Stomach (tissue), 9 donors: ENCODE data around the gene RHBG. TPM values are rescaled to one million over a fixed set of nuclear protein-coding genes. Genes with fewer than 3 reads are reported as not detected.
A peak's percentile ranks its signal among the peaks of the same experiment; 100 is the strongest.

Source experiments
- DNase-seq, 2 donors: peaks; one replicate each; pipeline versions ENCODE4 v3.0.0 to v3.0.0-alpha.2; 2013 to 2019
- H3K27ac ChIP-seq, 5 donors: fragments of 200-600 bp in 4 of 5; sonication (generic) in 4 of 5; one replicate each; pipeline ENCODE4 v1.5.1; 2013 to 2019; ENCODE audit warnings: mild to moderate bottlenecking in 1 of 5, moderate library complexity in 1 of 5
- H3K27me3 ChIP-seq, 3 donors: fragments of 200-600 bp; sonication (generic); one replicate each; pipeline ENCODE4 v1.5.1; 2017 to 2019; ENCODE audit warnings: mixed run types in 1 of 3
- H3K36me3 ChIP-seq, 4 donors: fragments of 200-600 bp; sonication (generic); 1 replicate in 3 of 4; 2 replicates in 1 of 4; pipeline ENCODE4 v1.5.1; 2016 to 2019
- H3K4me1 ChIP-seq, 4 donors: fragments of 200-600 bp; sonication (generic); one replicate each; pipeline ENCODE4 v1.5.1; 2016 to 2019
- H3K4me3 ChIP-seq, 4 donors: fragments of 200-600 bp; sonication (generic) in 3 of 4; one replicate each; pipeline ENCODE4 v1.5.1; 2016 to 2019; ENCODE audit warnings: mild to moderate bottlenecking in 1 of 4
- H3K9me3 ChIP-seq, 4 donors: fragments of 200-600 bp; sonication (generic); one replicate each; pipeline ENCODE4 v1.5.1; 2016 to 2019
- CTCF ChIP-seq, 7 experiments: fragments of 450-650 bp in 4 of 7; fragments of 200-600 bp in 3 of 7; sonication (generic) in 3 of 7; IDR thresholded peaks; one replicate each; pipeline ENCODE4 v1.5.1; 2016 to 2019; ENCODE audit warnings: antibody characterized with exemption in 7 of 7, control low read depth in 2 of 7, mild to moderate bottlenecking in 1 of 7
- EP300 ChIP-seq: sonication (generic); formaldehyde crosslinking; IDR thresholded peaks from one replicate; pipeline ENCODE4 v1.6.1; 2017; ENCODE audit warnings: antibody characterized with exemption
- POLR2A ChIP-seq, 4 donors: fragments of 450-650 bp; IDR thresholded peaks; one replicate each; pipeline ENCODE4 v1.6.1; 2016; ENCODE audit warnings: antibody characterized with exemption in 4 of 4, control low read depth in 2 of 4, mild to moderate bottlenecking in 1 of 4, moderate library complexity in 1 of 4
- POLR2AphosphoS5 ChIP-seq, 3 donors: sonication (generic); formaldehyde crosslinking; IDR thresholded peaks; one replicate each; pipeline ENCODE4 v1.6.1; 2016; ENCODE audit warnings: antibody characterized with exemption in 3 of 3
- WGBS, 5 donors: extraction: QIAGEN DNeasy Blood & Tissue Kit in 3 of 5; methylation state at CpG; one replicate each; pipeline versions ENCODE4 v1.1.5 to v1.1.7; 2013 to 2018; 5-methylcytosine and 5-hydroxymethylcytosine counted together
- intact Hi-C: fragments of 100-400 bp; cut with DNase I; formaldehyde crosslinking; loops from one replicate; pipeline ENCODE4 v1.15.1; 2023; ENCODE audit warnings: low total_unique reads
- polyA plus RNA-seq, 3 donors: library from polyadenylated mRNA; stranded (reverse); fragments of 200-250 nt; gene quantifications; one replicate each; pipeline ENCODE4 v1.2.3, GENCODE V29; 2013
- total RNA-seq, 5 donors: library from RNA; depleted of rRNA; stranded (reverse); fragments of >200 nt; gene quantifications; one replicate each; pipeline versions ENCODE4 v1.1.0 to v1.2.3, GENCODE V29; 2014 to 2016
- donor health status: healthy with polysubstance abuse.
- donor health status: Bipolar disorder and iron deficiency.
- donor health status: healthy.

RHBG gene
- total and polyA plus RNA-seq, 8 donors, result 0.70 TPM; not detected in 7

- intact Hi-C loops, result no loop called here
- H3K27me3 ChIP-seq, result peaks cover 0 to 78% (median 40%) of the 10 kb centered on the region in 3 donors
- no peak overlapping the region for H3K4me3 ChIP-seq
- 32 to 44% (median 36%) methylated on average over 3 of the region's 3 CpGs for WGBS, 5 donors
- TF ChIP-seq POLR2AphosphoS5 (IDR thresholded peaks at IDR 0.05), result no peak
- TF ChIP-seq EP300, result no peak
- TF ChIP-seq POLR2A (IDR thresholded peaks at IDR 0.05), result no peak
- TF ChIP-seq CTCF (IDR thresholded peaks at IDR 0.05), result no peak
- no peaks in the 10 kb centered on the region for H3K9me3 ChIP-seq
- no peak overlapping the region for H3K27ac ChIP-seq
- DNase-seq, result no peak
- H3K36me3 ChIP-seq, result no peaks in the 10 kb centered on the region
- no peaks in the 10 kb centered on the region for H3K4me1 ChIP-seq
These were observed 32.7 kb downstream of the RHBG start for GRCh38 chr1:156401681-156402081.

- Histone ChIP-seq H3K9me3 (no peaks in the 10 kb centered on the region), H3K36me3 (no peaks in the 10 kb centered on the region), H3K27ac (no peak overlapping the region), H3K4me3 (no peak overlapping the region), H3K27me3 (peaks cover 0 to 86% (median 48%) of the 10 kb centered on the region in 3 donors), H3K4me1 (no peaks in the 10 kb centered on the region)
- TF ChIP-seq EP300, result no peak
- no peak for TF ChIP-seq POLR2A (IDR thresholded peaks at IDR 0.05)
- no peak for TF ChIP-seq CTCF (IDR thresholded peaks at IDR 0.05)
- TF ChIP-seq POLR2AphosphoS5 (IDR thresholded peaks at IDR 0.05), result no peak
- intact Hi-C loops, result no loop called here
- WGBS, 5 donors, result 32 to 40% (median 37%) methylated on average over 5 to 8 of the region's 8 CpGs
- no peak for DNase-seq
These were observed 33.5 kb downstream of the RHBG start for GRCh38 chr1:156402331-156403020.

GRCh38 chr1:156405670-156406069, 36.7 kb downstream of the RHBG start:
- WGBS, 5 donors, result 53 to 66% (median 63%) methylated on average over 5 of the region's 5 CpGs
- no peak for DNase-seq
- TF ChIP-seq POLR2A (IDR thresholded peaks at IDR 0.05) (no peak), POLR2AphosphoS5 (IDR thresholded peaks at IDR 0.05) (no peak), CTCF (IDR thresholded peaks at IDR 0.05) (no peak), EP300 (no peak)
- no peak overlapping the region for H3K27ac ChIP-seq
- intact Hi-C loops, result no loop called here
- H3K4me3 ChIP-seq, result no peak overlapping the region
- H3K36me3 ChIP-seq, result no peaks in the 10 kb centered on the region
- H3K27me3 ChIP-seq, result peaks cover 0 to 100% (median 69%) of the 10 kb centered on the region in 3 donors
- H3K9me3 ChIP-seq, result no peaks in the 10 kb centered on the region
- H3K4me1 ChIP-seq, result no peaks in the 10 kb centered on the region

- TF ChIP-seq EP300 (no peak), CTCF (IDR thresholded peaks at IDR 0.05) (no peak), POLR2A (IDR thresholded peaks at IDR 0.05) (no peak), POLR2AphosphoS5 (IDR thresholded peaks at IDR 0.05) (no peak)
- intact Hi-C loops, result no loop called here
- Histone ChIP-seq H3K4me3 (no peak overlapping the region), H3K36me3 (no peaks in the 10 kb centered on the region), H3K27me3 (peaks cover 0 to 100% (median 74%) of the 10 kb centered on the region in 3 donors), H3K4me1 (no peaks in the 10 kb centered on the region), H3K9me3 (no peaks in the 10 kb centered on the region), H3K27ac (no peak overlapping the region)
- 45 to 52% (median 49%) methylated on average over 4 to 6 of the region's 6 CpGs for WGBS, 5 donors
- DNase-seq, result peak in 1 of 2 donors; percentile 40
These were observed 37.2 kb downstream of the RHBG start for GRCh38 chr1:156406251-156406650.
